WTC11 (cell line): ENCODE data around the gene ROBO1. TPM values are rescaled to one million over a fixed set of nuclear protein-coding genes. Genes with fewer than 3 reads are reported as not detected.

Experiments used
- ATAC-seq: fragments of 200-7000 bp; cut with Tn5 transposase; 2 replicates; pipeline ENCODE4 v1.10.0; 2021; ENCODE audit warnings: mild to moderate bottlenecking, moderate library complexity
- CTCF ChIA-PET: fragments of 300-600 bp; sonication (Branson Sonifier 250); formaldehyde crosslinking; loops from one replicate; lab custom pipeline; 2021; ENCODE audit warnings: antibody characterized with exemption; lab: Charles Lee
- POLR2A ChIA-PET: fragments of 350-600 bp; sonication (Branson Sonifier 250); formaldehyde crosslinking; loops from one replicate; lab custom pipeline; 2021; ENCODE audit warnings: antibody characterized with exemption; lab: Charles Lee
- DNase-seq: peaks from one replicate; pipeline ENCODE4 v3.0.0; 2021; ENCODE audit warnings: low spot score
- H3K27ac Mint-ChIP-seq: 2 replicates; pipeline ENCODE4 v1.8.0; 2021; ENCODE audit warnings: mixed read lengths
- H3K27me3 Mint-ChIP-seq: 2 replicates; pipeline ENCODE4 v1.8.0; 2021; ENCODE audit warnings: low read depth, mild to moderate bottlenecking, moderate library complexity, mixed read lengths
- H3K36me3 Mint-ChIP-seq: 2 replicates; pipeline ENCODE4 v1.8.0; 2021; ENCODE audit warnings: mixed read lengths
- H3K4me1 Mint-ChIP-seq: 2 replicates; pipeline ENCODE4 v1.8.0; 2022; ENCODE audit warnings: mixed read lengths
- H3K4me3 Mint-ChIP-seq: 2 replicates; pipeline ENCODE4 v1.8.0; 2021; ENCODE audit warnings: mild to moderate bottlenecking, moderate library complexity, mixed read lengths
- H3K9me3 Mint-ChIP-seq: 2 replicates; pipeline ENCODE4 v1.8.0; 2021; ENCODE audit warnings: mixed read lengths
- ATF1 ChIP-seq: sonication (generic); formaldehyde crosslinking; IDR thresholded peaks from 2 replicates; pipeline ENCODE4 v1.8.1; 2023; ENCODE audit warnings: mild to moderate bottlenecking, moderate library complexity, missing genetic modification reagents
- ATF3 ChIP-seq: sonication (generic); formaldehyde crosslinking; conservative IDR thresholded peaks from 2 replicates; pipeline ENCODE4 v1.8.1; 2022; ENCODE audit warnings: mild to moderate bottlenecking, missing genetic modification reagents
- ELF4 ChIP-seq: sonication (generic); formaldehyde crosslinking; IDR thresholded peaks from 2 replicates; pipeline ENCODE4 v1.8.1; 2022; ENCODE audit warnings: low read depth, mild to moderate bottlenecking, moderate library complexity, missing genetic modification reagents
- ESRRA ChIP-seq: sonication (generic); formaldehyde crosslinking; IDR thresholded peaks from 2 replicates; pipeline ENCODE4 v1.8.1; 2022; ENCODE audit warnings: mild to moderate bottlenecking, missing genetic modification reagents, borderline replicate concordance
- GABPB1 ChIP-seq: sonication (generic); formaldehyde crosslinking; IDR thresholded peaks from 2 replicates; pipeline ENCODE4 v1.8.1; 2023; ENCODE audit warnings: mild to moderate bottlenecking, missing genetic modification reagents
- MYBL2 ChIP-seq: sonication (generic); formaldehyde crosslinking; IDR thresholded peaks from 2 replicates; pipeline ENCODE4 v1.8.1; 2023; ENCODE audit warnings: mild to moderate bottlenecking, moderate library complexity, missing genetic modification reagents
- NFATC4 ChIP-seq: fragments of 250-450 bp; sonication (Bioruptor Pico); IDR thresholded peaks from 2 replicates; pipeline ENCODE4 v1.9.0; 2021; ENCODE audit warnings: mild to moderate bottlenecking
- PRRX2 ChIP-seq: fragments of 250-450 bp; sonication (Bioruptor Pico); IDR thresholded peaks from 2 replicates; pipeline ENCODE4 v1.8.0; 2021; ENCODE audit warnings: mild to moderate bottlenecking
- RORB ChIP-seq: fragments of 250-450 bp; sonication (Bioruptor Pico); IDR thresholded peaks from 2 replicates; pipeline ENCODE4 v1.9.0; 2021; ENCODE audit warnings: mild to moderate bottlenecking
- SMAD4 ChIP-seq: sonication (generic); formaldehyde crosslinking; IDR thresholded peaks from 2 replicates; pipeline ENCODE4 v1.8.0; 2022; ENCODE audit warnings: mild to moderate bottlenecking, missing genetic modification reagents
- TCF7 ChIP-seq: sonication (generic); formaldehyde crosslinking; IDR thresholded peaks from 2 replicates; pipeline ENCODE4 v1.8.0; 2022; ENCODE audit warnings: mild to moderate bottlenecking, low read depth, missing genetic modification reagents, moderate library complexity
- TEAD1 ChIP-seq: sonication (generic); formaldehyde crosslinking; IDR thresholded peaks from 2 replicates; pipeline ENCODE4 v1.8.0; 2022; ENCODE audit warnings: mild to moderate bottlenecking, missing genetic modification reagents
- TP53 ChIP-seq: sonication (generic); formaldehyde crosslinking; IDR thresholded peaks from 2 replicates; pipeline ENCODE4 v1.8.1; 2023; ENCODE audit warnings: mild to moderate bottlenecking, missing genetic modification reagents
- ZBTB21 ChIP-seq: sonication (generic); formaldehyde crosslinking; IDR thresholded peaks from 2 replicates; pipeline ENCODE4 v1.8.1; 2023; ENCODE audit warnings: mild to moderate bottlenecking, missing genetic modification reagents, borderline replicate concordance
- ZNF121 ChIP-seq: sonication (generic); formaldehyde crosslinking; IDR thresholded peaks from 2 replicates; pipeline ENCODE4 v1.8.0; 2023; ENCODE audit warnings: missing genetic modification reagents
- total RNA-seq: library from RNA; stranded (reverse); gene quantifications from 3 replicates; pipeline ENCODE4 v1.2.3, GENCODE V29; 2021
- TF ChIP-seq, protein P1 (sequence below): fragments of 250-450 bp; sonication (Bioruptor Pico); IDR thresholded peaks from 2 replicates; pipeline ENCODE4 v1.9.0; 2021; ENCODE audit warnings: moderate library complexity, mild to moderate bottlenecking, inconsistent platforms, borderline replicate concordance
- TF ChIP-seq, protein P2 (sequence below): sonication (generic); formaldehyde crosslinking; IDR thresholded peaks from 2 replicates; pipeline ENCODE4 v1.8.0; 2023; ENCODE audit warnings: missing genetic modification reagents, mild to moderate bottlenecking, borderline replicate concordance
- TF ChIP-seq, protein P3 (sequence below): sonication (generic); formaldehyde crosslinking; IDR thresholded peaks from 2 replicates; pipeline ENCODE4 v1.8.0; 2022; ENCODE audit warnings: mild to moderate bottlenecking, missing genetic modification reagents
- TF ChIP-seq, protein P4 (sequence below): sonication (generic); formaldehyde crosslinking; IDR thresholded peaks from 2 replicates; pipeline ENCODE4 v1.8.0; 2022; ENCODE audit warnings: mild to moderate bottlenecking, missing genetic modification reagents
- TF ChIP-seq, protein P5 (sequence below): sonication (generic); formaldehyde crosslinking; IDR thresholded peaks from 2 replicates; pipeline ENCODE4 v1.8.1; 2023; ENCODE audit warnings: mild to moderate bottlenecking, missing genetic modification reagents, moderate library complexity

The ROBO1 gene
- total RNA-seq, 1 experiment from 2014 or later, result 90.9 TPM

DNA sequence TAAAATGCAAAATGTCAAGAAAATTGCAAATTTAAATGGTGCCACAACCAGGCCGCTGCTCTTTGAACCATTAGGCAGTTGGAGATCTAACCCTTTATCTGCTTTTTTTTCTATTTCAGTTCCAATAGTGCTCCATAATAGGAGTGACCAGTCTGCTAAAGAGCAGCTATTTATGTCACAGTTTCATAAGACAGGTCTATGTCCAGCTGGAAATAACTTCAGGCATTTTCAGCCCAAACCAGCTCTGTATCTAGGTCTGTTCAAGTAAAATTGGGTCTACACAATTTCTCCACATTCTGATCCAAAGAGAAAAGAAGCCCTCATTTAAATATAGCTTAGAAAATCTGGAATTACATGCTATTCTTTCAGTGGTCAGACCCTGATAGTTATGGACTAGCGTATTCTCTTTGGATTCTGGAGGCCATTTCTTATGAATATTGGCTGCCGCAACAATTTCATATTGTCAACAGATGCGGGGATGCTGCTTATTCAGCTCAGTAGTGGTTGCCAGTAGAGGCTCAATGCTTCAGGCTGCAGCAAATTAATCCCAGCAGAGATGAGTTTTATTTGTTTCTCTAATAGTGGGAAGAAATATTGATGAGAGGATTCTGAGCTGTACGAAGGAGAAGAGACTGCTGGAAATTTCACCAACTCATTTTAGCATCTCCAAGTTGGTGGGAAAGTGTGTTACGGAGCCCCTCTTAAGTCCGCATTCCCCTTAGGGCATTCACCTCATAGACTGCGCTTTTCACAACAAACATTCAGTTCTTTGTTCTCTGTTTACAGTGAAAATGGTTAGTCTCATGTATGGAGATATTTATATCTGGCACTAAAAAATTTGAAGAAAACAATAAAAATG, 887.0 kb downstream of the ROBO1 start:
- Mint-ChIP-seq H3K27me3 (no peaks in the 10 kb centered on the region), H3K4me1 (peaks cover 48% of the 10 kb centered on the region), H3K27ac (peak overlapping the region; percentile 57; the same call in 1 of the 2 replicates), H3K4me3 (no peak overlapping the region), H3K36me3 (no peaks in the 10 kb centered on the region), H3K9me3 (no peaks in the 10 kb centered on the region)
- ChIA-PET CTCF (no interaction called here), POLR2A (interaction anchor here (0.6 kb wide), 1 partner anchor 40 kb away, joined by 4 read pairs; no protein-coding TSS in a partner anchor)
- no peak for DNase-seq
- no peak; the same call in 1 of the 2 replicates for ATAC-seq
- TF ChIP-seq GABPB1, result no peak
- TF ChIP-seq TEAD1 (CRISPR knock-in tag), result no peak
- no peak for TF ChIP-seq RORB (CRISPR knock-in tag)
- no peak for TF ChIP-seq ATF1
- TF ChIP-seq ESRRA (CRISPR knock-in tag), result no peak
- TF ChIP-seq ATF3 (CRISPR knock-in tag), result no peak
- TF ChIP-seq, protein P1, sequence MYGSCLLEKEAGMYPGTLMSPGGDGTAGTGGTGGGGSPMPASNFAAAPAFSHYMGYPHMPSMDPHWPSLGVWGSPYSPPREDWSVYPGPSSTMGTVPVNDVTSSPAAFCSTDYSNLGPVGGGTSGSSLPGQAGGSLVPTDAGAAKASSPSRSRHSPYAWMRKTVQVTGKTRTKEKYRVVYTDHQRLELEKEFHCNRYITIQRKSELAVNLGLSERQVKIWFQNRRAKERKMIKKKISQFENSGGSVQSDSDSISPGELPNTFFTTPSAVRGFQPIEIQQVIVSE (CRISPR knock-in tag), result no peak
- no peak for TF ChIP-seq SMAD4 (CRISPR knock-in tag)
- no peak for TF ChIP-seq ZBTB21
- TF ChIP-seq, protein P2, sequence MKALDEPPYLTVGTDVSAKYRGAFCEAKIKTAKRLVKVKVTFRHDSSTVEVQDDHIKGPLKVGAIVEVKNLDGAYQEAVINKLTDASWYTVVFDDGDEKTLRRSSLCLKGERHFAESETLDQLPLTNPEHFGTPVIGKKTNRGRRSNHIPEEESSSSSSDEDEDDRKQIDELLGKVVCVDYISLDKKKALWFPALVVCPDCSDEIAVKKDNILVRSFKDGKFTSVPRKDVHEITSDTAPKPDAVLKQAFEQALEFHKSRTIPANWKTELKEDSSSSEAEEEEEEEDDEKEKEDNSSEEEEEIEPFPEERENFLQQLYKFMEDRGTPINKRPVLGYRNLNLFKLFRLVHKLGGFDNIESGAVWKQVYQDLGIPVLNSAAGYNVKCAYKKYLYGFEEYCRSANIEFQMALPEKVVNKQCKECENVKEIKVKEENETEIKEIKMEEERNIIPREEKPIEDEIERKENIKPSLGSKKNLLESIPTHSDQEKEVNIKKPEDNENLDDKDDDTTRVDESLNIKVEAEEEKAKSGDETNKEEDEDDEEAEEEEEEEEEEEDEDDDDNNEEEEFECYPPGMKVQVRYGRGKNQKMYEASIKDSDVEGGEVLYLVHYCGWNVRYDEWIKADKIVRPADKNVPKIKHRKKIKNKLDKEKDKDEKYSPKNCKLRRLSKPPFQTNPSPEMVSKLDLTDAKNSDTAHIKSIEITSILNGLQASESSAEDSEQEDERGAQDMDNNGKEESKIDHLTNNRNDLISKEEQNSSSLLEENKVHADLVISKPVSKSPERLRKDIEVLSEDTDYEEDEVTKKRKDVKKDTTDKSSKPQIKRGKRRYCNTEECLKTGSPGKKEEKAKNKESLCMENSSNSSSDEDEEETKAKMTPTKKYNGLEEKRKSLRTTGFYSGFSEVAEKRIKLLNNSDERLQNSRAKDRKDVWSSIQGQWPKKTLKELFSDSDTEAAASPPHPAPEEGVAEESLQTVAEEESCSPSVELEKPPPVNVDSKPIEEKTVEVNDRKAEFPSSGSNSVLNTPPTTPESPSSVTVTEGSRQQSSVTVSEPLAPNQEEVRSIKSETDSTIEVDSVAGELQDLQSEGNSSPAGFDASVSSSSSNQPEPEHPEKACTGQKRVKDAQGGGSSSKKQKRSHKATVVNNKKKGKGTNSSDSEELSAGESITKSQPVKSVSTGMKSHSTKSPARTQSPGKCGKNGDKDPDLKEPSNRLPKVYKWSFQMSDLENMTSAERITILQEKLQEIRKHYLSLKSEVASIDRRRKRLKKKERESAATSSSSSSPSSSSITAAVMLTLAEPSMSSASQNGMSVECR (CRISPR knock-in tag), result no peak
- no peak for TF ChIP-seq ZNF121
- TF ChIP-seq, protein P3, sequence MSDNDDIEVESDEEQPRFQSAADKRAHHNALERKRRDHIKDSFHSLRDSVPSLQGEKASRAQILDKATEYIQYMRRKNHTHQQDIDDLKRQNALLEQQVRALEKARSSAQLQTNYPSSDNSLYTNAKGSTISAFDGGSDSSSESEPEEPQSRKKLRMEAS (CRISPR knock-in tag), result no peak
- no peak for TF ChIP-seq TP53 (CRISPR knock-in tag)
- no peak for TF ChIP-seq PRRX2 (CRISPR knock-in tag)
- TF ChIP-seq, protein P4, sequence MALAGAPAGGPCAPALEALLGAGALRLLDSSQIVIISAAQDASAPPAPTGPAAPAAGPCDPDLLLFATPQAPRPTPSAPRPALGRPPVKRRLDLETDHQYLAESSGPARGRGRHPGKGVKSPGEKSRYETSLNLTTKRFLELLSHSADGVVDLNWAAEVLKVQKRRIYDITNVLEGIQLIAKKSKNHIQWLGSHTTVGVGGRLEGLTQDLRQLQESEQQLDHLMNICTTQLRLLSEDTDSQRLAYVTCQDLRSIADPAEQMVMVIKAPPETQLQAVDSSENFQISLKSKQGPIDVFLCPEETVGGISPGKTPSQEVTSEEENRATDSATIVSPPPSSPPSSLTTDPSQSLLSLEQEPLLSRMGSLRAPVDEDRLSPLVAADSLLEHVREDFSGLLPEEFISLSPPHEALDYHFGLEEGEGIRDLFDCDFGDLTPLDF, result no peak
- TF ChIP-seq, protein P5, sequence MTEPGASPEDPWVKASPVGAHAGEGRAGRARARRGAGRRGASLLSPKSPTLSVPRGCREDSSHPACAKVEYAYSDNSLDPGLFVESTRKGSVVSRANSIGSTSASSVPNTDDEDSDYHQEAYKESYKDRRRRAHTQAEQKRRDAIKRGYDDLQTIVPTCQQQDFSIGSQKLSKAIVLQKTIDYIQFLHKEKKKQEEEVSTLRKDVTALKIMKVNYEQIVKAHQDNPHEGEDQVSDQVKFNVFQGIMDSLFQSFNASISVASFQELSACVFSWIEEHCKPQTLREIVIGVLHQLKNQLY (CRISPR knock-in tag), result no peak
- TF ChIP-seq NFATC4 (CRISPR knock-in tag), result no peak
- TF ChIP-seq ELF4 (CRISPR knock-in tag), result no peak
- no peak for TF ChIP-seq MYBL2
- no peak for TF ChIP-seq TCF7
